Aorta (tissue), 4 donors: ENCODE measurements around the gene RASSF3. TPM values are rescaled to one million over a fixed set of nuclear protein-coding genes. Genes with fewer than 3 reads are reported as not detected.

ENCODE experiments used
- microRNA-seq, 2 donors: library from miRNA; unstranded; fragments of <30 nt; microRNA quantifications; one replicate each; pipeline ENCODE4 v1.2.0, GENCODE V29; 2020
- polyA plus RNA-seq, 2 donors: library from polyadenylated mRNA; stranded (reverse); fragments of 200-250 nt; gene quantifications; one replicate each; pipeline ENCODE4 v1.2.3, GENCODE V29; 2013
- total RNA-seq, 2 donors: library from RNA; stranded (reverse); fragmentation: NEBNext Ultra II Directional; extraction: Animal tissue kit (Norgen Biotek cat#: 25700); gene quantifications; one replicate each; pipeline ENCODE4 v1.2.1, GENCODE V29; 2021
- donor health status: healthy with polysubstance abuse.
- donor health status: Bipolar disorder and iron deficiency.
- donor health status: DM: no; HTN: no; CAD: no.
- donor health status: DM: yes; HTN: yes; CAD: no.

RASSF3 gene
- total and polyA plus RNA-seq, 4 donors: 85.1 to 445 (median 307) TPM

Small RNAs within 50 kb of the gene (microRNA-seq; reads per million reads assigned to microRNA genes)
- gene MIR548C (0 reads per million in 2 donors), gene MIR548Z (0 reads per million in 2 donors)

Other genes with a start within 250 kb of the RASSF3 start
- not detected for gene C12orf56, start 219.7 kb upstream of the RASSF3 start, total RNA-seq
- under 1 TPM in 1 of 2 donors, not detected in 1; 0.25 TPM for gene C12orf56, start 219.7 kb upstream of the RASSF3 start, polyA plus RNA-seq
- gene XPOT, start 206.1 kb upstream of the RASSF3 start, total RNA-seq: 10 to 100 TPM; 49.7 to 53.9 TPM
- 10 to 100 TPM; 18.2 to 22.9 TPM for gene XPOT, start 206.1 kb upstream of the RASSF3 start, polyA plus RNA-seq
- 10 to 100 TPM; 25.9 to 32.8 TPM for gene TBK1, start 158.4 kb upstream of the RASSF3 start, total RNA-seq
- 10 to 100 TPM; 10.9 to 19.1 TPM for gene TBK1, start 158.4 kb upstream of the RASSF3 start, polyA plus RNA-seq
- 100 to 1,000 TPM; 120 to 152 TPM for gene GNS, start 148.9 kb downstream of the RASSF3 start, total RNA-seq
- 10 to 100 TPM; 29.6 to 36.4 TPM for gene GNS, start 148.9 kb downstream of the RASSF3 start, polyA plus RNA-seq
- gene TBC1D30, start 214.2 kb downstream of the RASSF3 start, total RNA-seq: 1 to 10 TPM; 4.1 to 9.7 TPM
- 1 to 10 TPM in 1 of 2 donors, under 1 TPM in 1; 0.18 to 1.9 TPM for gene TBC1D30, start 214.2 kb downstream of the RASSF3 start, polyA plus RNA-seq